Measurements from ENCODE around the gene DGKG.

DGKG gene

GRCh38 chr3:186123012-186123411 lies 239.0 kb downstream of the DGKG start:
- no peak for DNase-seq (ENCODE audit: low read depth, low spot score)
- no peaks in the 10 kb centered on the region for H3K9me3 ChIP-seq (ENCODE audit: low read depth, low read length)
- H3K4me3 ChIP-seq = no peak overlapping the region
- no peak overlapping the region for H3K27ac ChIP-seq
- no peaks in the 10 kb centered on the region for H3K36me3 ChIP-seq (ENCODE audit: insufficient read depth, low read length)
- TF ChIP-seq POLR2AphosphoS5 (IDR thresholded peaks at IDR 0.05; ENCODE audit: borderline replicate concordance, low read depth, low read length) = no peak
- no peak for TF ChIP-seq FOXP2 (optimal IDR thresholded peaks at IDR 0.05; ENCODE audit: control extremely low read depth, extremely low read length, insufficient read depth)
- TF ChIP-seq EZH2 (IDR thresholded peaks at IDR 0.05) = no peak
- H3K9ac ChIP-seq (ENCODE audit: insufficient read length) = no peak overlapping the region

GRCh38 chr3:186121968-186122367 lies 240.1 kb downstream of the DGKG start:
- TF ChIP-seq EZH2 (IDR thresholded peaks at IDR 0.05) (no peak), POLR2AphosphoS5 (IDR thresholded peaks at IDR 0.05; ENCODE audit: borderline replicate concordance, low read depth, low read length) (no peak), FOXP2 (optimal IDR thresholded peaks at IDR 0.05; ENCODE audit: control extremely low read depth, extremely low read length, insufficient read depth) (no peak)
- no peak overlapping the region for H3K9ac ChIP-seq (ENCODE audit: insufficient read length)
- H3K36me3 ChIP-seq (ENCODE audit: insufficient read depth, low read length) = no peaks in the 10 kb centered on the region
- H3K27ac ChIP-seq = no peak overlapping the region
- no peak for DNase-seq (ENCODE audit: low read depth, low spot score)
- H3K9me3 ChIP-seq (ENCODE audit: low read depth, low read length) = no peaks in the 10 kb centered on the region
- H3K4me3 ChIP-seq = no peak overlapping the region

GRCh38 chr3:186121278-186121677 lies 240.8 kb downstream of the DGKG start:
- no peak for TF ChIP-seq FOXP2 (optimal IDR thresholded peaks at IDR 0.05; ENCODE audit: control extremely low read depth, extremely low read length, insufficient read depth)
- TF ChIP-seq EZH2 (IDR thresholded peaks at IDR 0.05) = no peak
- no peak for TF ChIP-seq POLR2AphosphoS5 (IDR thresholded peaks at IDR 0.05; ENCODE audit: borderline replicate concordance, low read depth, low read length)
- H3K9ac ChIP-seq (ENCODE audit: insufficient read length) = no peak overlapping the region
- no peak overlapping the region for H3K4me3 ChIP-seq
- no peaks in the 10 kb centered on the region for H3K36me3 ChIP-seq (ENCODE audit: insufficient read depth, low read length)
- H3K27ac ChIP-seq = no peak overlapping the region
- DNase-seq (ENCODE audit: low read depth, low spot score) = no peak
- H3K9me3 ChIP-seq (ENCODE audit: low read depth, low read length) = no peaks in the 10 kb centered on the region

GRCh38 chr3:186119499-186119898 lies 242.5 kb downstream of the DGKG start:
- H3K4me3 ChIP-seq = no peak overlapping the region

GRCh38 chr3:186118692-186119091 lies 243.3 kb downstream of the DGKG start:
- Histone ChIP-seq H3K4me3 (no peak overlapping the region), H3K9ac (ENCODE audit: insufficient read length) (no peak overlapping the region), H3K36me3 (ENCODE audit: insufficient read depth, low read length) (no peaks in the 10 kb centered on the region), H3K27ac (no peak overlapping the region), H3K9me3 (ENCODE audit: low read depth, low read length) (no peaks in the 10 kb centered on the region)
- DNase-seq (ENCODE audit: low read depth, low spot score) = no peak
- TF ChIP-seq FOXP2 (optimal IDR thresholded peaks at IDR 0.05; ENCODE audit: control extremely low read depth, extremely low read length, insufficient read depth) = no peak
- TF ChIP-seq POLR2AphosphoS5 (IDR thresholded peaks at IDR 0.05; ENCODE audit: borderline replicate concordance, low read depth, low read length) = no peak
- TF ChIP-seq EZH2 (IDR thresholded peaks at IDR 0.05) = no peak

More at GRCh38 chr3:186119499-186119898, 242.5 kb downstream of the DGKG start:
- TF ChIP-seq EZH2 (IDR thresholded peaks at IDR 0.05) (no peak), POLR2AphosphoS5 (IDR thresholded peaks at IDR 0.05; ENCODE audit: borderline replicate concordance, low read depth, low read length) (no peak), FOXP2 (optimal IDR thresholded peaks at IDR 0.05; ENCODE audit: control extremely low read depth, extremely low read length, insufficient read depth) (no peak)
- Histone ChIP-seq H3K36me3 (ENCODE audit: insufficient read depth, low read length) (no peaks in the 10 kb centered on the region), H3K27ac (no peak overlapping the region), H3K9me3 (ENCODE audit: low read depth, low read length) (no peaks in the 10 kb centered on the region), H3K9ac (ENCODE audit: insufficient read length) (no peak overlapping the region)
- no peak for DNase-seq (ENCODE audit: low read depth, low spot score)

GRCh38 chr3:186117521-186118134 lies 244.4 kb downstream of the DGKG start:
- Histone ChIP-seq H3K4me3 (no peak overlapping the region), H3K9ac (ENCODE audit: insufficient read length) (no peak overlapping the region), H3K27ac (no peak overlapping the region), H3K9me3 (ENCODE audit: low read depth, low read length) (no peaks in the 10 kb centered on the region), H3K36me3 (ENCODE audit: insufficient read depth, low read length) (no peaks in the 10 kb centered on the region)
- no peak for DNase-seq (ENCODE audit: low read depth, low spot score)
- TF ChIP-seq POLR2AphosphoS5 (IDR thresholded peaks at IDR 0.05; ENCODE audit: borderline replicate concordance, low read depth, low read length) = no peak
- no peak for TF ChIP-seq FOXP2 (optimal IDR thresholded peaks at IDR 0.05; ENCODE audit: control extremely low read depth, extremely low read length, insufficient read depth)
- TF ChIP-seq EZH2 (IDR thresholded peaks at IDR 0.05) = no peak

- DNase-seq (ENCODE audit: low read depth, low spot score) = no peak
- Histone ChIP-seq H3K9me3 (ENCODE audit: low read depth, low read length) (no peaks in the 10 kb centered on the region), H3K9ac (ENCODE audit: insufficient read length) (no peak overlapping the region), H3K27ac (no peak overlapping the region), H3K36me3 (ENCODE audit: insufficient read depth, low read length) (no peaks in the 10 kb centered on the region), H3K4me3 (no peak overlapping the region)
- no peak for TF ChIP-seq FOXP2 (optimal IDR thresholded peaks at IDR 0.05; ENCODE audit: control extremely low read depth, extremely low read length, insufficient read depth)
- no peak for TF ChIP-seq EZH2 (IDR thresholded peaks at IDR 0.05)
- no peak for TF ChIP-seq POLR2AphosphoS5 (IDR thresholded peaks at IDR 0.05; ENCODE audit: borderline replicate concordance, low read depth, low read length)
Observed at GRCh38 chr3:186115239-186115996, 246.6 kb downstream of the DGKG start.

GRCh38 chr3:186110975-186111974 lies 250.8 kb downstream of the DGKG start:
- TF ChIP-seq EZH2 (IDR thresholded peaks at IDR 0.05) = no peak
- TF ChIP-seq FOXP2 (optimal IDR thresholded peaks at IDR 0.05; ENCODE audit: control extremely low read depth, extremely low read length, insufficient read depth) = no peak
- TF ChIP-seq POLR2AphosphoS5 (IDR thresholded peaks at IDR 0.05; ENCODE audit: borderline replicate concordance, low read depth, low read length) = no peak
- Histone ChIP-seq H3K4me3 (no peak overlapping the region), H3K27ac (no peak overlapping the region), H3K9ac (ENCODE audit: insufficient read length) (no peak overlapping the region), H3K36me3 (ENCODE audit: insufficient read depth, low read length) (no peaks in the 10 kb centered on the region), H3K9me3 (ENCODE audit: low read depth, low read length) (no peaks in the 10 kb centered on the region)
- no peak for DNase-seq (ENCODE audit: low read depth, low spot score)

Data from SK-N-MC (cell line).